Endometrium (tissue), 2 donors: Measurements from ENCODE around the gene EMILIN2.

Experiments used
- FAIRE-seq: peaks from 2 replicates; lab custom pipeline; 2012; peaks lifted over from hg19 to GRCh38; lab: Jason Lieb, UNC
- donor health status: control.
- donor health status: control.

Gene EMILIN2

GRCh38 chr18:2916184-2916583 is 69.4 kb downstream of the EMILIN2 start:
- FAIRE-seq, result no peak

DNA sequence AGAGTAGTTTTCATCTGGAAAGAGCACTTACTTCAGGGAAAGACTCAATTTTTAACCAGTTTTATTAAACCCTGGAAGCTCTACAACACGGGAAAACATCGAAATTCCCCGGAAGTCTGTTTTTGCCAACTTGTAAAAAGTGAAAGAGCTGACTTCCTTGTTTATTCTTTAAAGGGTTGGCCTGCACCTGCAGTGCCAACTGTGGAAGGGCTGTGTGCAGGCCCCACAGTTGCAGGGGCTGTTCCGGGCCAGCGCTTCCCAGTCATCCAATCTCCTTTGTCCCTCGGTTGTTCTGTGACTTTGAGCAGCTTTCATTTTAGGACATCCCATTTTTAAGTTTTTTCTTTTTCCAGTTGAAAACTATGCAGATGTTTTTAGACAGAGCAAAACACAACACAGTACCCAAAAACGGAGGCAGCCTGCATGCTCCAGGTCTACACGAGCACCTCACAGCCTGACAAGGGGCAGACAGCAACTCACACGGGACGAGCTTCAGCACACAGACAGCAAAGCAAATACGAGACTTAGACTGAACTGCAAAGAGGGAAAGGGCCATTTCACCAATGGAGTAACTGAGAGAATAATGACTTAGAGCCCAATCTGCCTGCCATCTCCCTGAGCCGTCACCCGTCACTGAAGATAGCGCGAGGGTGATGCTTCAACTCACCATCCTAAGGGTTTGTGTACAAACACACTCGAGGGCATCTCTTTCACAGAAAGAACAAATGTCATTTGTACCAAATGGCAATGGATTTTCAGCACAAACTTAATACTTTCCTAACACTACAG is 70.6 kb downstream of the EMILIN2 start:
- FAIRE-seq, result no peak

- FAIRE-seq, result no peak
Measured at GRCh38 chr18:2918761-2919550, 72.2 kb downstream of the EMILIN2 start.

- FAIRE-seq, result no peak
Measured at GRCh38 chr18:2919600-2919999, 72.8 kb downstream of the EMILIN2 start.

GRCh38 chr18:2920027-2920426 is 73.2 kb downstream of the EMILIN2 start:
- no peak for FAIRE-seq

- no peak for FAIRE-seq
Measured at GRCh38 chr18:2920546-2921343, 73.9 kb downstream of the EMILIN2 start.

- FAIRE-seq, result no peak
Measured at GRCh38 chr18:2921778-2922177, 75.0 kb downstream of the EMILIN2 start.

GRCh38 chr18:2923464-2923863 is 76.7 kb downstream of the EMILIN2 start:
- FAIRE-seq, result no peak

- no peak for FAIRE-seq
Measured at GRCh38 chr18:2924920-2925319, 78.1 kb downstream of the EMILIN2 start.

DNA sequence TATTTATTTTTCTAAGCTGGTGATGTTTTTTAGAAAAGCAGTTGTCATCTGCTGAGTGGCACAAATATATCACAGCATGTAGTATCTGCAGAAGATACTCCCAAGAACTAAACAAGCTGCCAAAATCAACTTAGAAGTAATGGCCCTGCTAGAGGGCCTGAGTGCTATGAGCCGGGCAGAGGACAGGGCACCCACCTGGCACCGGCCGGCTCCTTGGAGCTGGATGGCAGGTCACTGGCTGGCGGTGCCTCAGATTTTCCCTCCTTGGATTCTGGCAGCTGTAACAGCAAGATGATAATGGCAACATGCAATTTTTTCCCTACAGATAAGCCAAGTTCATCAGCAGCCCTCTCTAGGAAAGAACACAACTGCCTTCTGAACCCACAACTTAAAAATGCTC is 79.7 kb downstream of the EMILIN2 start:
- FAIRE-seq, result no peak

GRCh38 chr18:2927745-2928144 is 80.9 kb downstream of the EMILIN2 start:
- no peak for FAIRE-seq

DNA sequence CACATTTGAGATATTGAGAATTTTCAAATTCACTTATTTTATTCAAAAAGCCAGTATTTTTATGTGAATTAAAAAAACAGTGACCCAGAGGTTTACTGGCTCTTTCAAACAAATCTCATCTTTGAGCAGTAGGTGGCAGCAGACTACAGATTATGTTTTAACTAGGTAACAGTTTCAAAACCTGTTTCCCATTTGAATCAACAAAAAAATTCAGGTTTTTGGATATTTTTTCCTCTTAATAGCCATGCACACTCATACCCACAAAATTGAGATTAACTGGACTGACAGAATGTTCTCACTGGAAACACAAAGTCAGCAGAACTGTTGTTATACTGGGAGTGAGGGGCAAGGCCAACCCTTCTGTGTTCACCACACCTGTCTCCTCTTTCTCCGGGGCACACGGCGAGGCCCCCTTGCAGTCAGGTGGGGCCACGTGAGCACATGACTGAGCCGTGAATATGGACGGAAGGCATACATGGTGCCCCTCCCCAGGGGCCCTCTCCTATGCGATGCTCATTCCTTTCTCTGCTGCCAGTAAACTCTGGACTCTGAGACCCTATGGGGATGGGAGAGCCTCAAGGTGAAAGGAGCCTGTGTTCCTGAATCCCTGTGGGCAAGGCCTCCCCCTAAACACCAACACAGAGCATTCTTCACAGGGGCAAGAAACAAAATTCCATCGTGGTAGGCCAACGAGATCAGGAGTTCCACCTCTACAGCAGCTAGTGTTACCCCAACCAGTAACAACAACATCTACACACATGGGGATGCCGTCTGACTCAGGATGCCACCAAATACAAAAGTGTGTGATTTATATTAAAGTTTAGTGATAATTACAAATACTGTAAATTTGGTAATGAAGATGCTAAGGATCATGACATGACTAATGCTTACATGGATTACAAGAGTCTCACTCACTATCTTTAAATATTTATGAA is 85.7 kb downstream of the EMILIN2 start:
- peak; percentile 93 for FAIRE-seq

DNA sequence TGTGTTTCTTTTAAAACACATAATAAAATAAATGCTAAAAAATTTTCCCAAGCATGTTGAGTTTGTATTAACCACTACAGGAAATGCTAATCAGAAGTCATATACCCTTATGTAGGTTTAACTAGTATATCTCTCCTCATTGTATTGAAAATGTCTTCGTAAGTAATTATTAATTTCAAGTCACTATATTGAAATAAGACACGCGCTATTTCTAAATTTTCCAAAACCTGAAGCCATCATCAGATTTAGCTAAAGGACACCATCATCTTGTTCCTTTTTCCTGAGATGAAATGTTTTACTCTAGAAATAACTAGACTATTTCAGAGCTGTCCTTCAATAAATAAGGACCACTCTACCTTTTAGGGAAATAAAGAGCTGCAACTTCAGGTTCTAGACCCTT is 87.2 kb downstream of the EMILIN2 start:
- FAIRE-seq, result no peak

DNA sequence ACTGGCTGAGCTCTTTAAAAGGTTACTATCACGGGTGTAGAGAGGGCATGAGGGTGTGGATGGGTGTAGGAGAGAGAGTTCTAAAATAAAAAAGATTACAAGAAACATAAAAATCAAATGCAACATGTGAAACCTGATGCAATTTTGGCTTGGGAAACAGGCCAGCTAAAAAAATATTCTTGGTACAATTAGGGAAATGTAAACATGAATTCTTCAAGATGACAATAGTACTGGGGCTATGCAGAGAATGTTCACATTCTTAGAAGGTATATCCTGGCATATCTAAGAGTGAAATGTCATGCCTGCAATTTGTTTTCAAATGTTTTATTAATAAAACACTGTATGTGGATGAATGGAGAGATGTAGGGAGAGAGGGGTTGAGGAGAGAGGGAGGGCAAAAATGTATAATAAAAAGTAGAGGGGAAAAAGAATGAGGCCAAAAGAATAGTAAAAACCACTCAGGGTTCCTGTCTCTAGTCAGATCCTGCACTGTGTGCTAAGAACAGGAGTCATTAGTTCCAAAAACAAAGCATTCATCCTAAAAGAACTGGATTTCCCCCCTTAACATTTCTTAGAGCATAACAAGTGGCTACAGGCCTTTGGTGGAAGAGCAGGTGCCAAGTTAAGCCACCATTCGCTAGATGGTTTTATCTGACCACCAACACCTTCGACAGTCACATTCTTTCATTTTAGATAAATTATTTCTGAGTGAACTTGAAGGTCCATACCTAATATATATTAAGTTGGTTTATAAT is 88.8 kb downstream of the EMILIN2 start:
- FAIRE-seq, result no peak

DNA sequence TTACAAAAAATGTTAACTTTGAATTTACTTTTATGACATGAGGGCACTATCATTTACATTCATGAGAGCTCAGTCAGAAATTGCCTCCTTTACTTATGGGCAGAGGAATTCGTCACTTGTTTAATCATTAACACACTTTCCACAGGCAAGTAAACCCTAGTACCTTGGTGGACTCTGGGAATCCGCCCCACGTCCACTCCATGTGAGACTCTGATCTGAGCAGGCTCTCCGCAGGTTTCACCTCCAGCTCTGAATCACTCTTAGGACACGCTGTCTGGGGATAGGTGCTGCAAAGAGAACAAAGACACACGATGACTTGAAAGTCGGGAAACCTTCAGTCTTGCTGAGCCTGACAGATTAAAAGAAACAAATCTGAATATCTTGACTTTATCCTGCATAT is 92.5 kb downstream of the EMILIN2 start:
- FAIRE-seq, result no peak

DNA sequence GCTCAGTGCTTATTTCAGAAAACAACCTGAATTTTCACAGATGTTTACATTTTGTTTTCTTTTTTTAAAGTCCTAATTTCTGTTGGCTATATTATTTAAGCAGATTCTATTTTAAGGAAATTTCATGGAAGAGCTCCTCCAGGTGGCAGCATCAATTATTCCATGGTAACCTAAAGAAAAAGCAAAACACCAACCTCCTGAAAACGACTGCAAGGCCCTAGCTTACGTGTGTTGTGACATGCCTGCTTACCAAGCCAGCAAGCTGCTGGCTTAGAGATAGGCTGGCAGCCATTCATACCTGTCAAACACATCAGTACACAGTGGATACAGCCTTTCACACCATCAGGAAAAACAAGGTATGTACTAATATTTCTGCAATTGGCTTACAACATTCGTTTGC is 101.2 kb downstream of the EMILIN2 start:
- FAIRE-seq, result no peak

GRCh38 chr18:2952605-2953004 is 105.8 kb downstream of the EMILIN2 start:
- FAIRE-seq, result no peak

DNA sequence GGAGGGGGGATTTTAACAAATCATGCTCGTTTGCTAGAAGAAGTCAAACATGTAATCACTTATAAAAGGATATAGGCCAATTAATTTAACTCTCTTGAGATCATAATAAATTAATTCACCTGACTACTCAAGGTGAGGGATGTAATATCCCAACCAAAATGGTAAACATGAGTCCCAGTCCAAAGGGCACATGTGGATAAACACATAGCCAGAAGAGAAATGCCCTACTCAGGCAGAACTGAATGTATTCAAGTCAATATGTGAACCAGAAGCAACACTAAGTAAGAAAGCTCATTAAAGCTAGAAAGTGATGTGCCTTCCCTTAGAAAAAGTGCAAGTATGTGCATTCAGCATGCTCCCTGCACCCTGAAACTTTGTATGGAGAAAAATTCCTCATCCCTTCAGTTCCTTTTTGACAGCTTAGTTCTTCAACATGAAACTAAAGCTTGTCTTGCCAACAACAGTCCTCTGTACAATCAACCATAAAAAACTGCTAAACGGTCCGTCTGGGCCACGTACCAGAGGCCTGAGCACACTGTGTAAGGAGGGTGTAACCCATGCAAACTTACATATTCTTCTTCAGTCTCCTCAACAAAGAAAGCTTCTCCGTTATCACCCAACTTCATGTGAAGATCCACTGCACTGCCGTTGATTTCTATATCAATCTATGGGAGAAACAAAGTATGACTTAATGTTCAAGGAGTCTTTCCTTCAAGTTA is 107.3 kb downstream of the EMILIN2 start:
- FAIRE-seq, result no peak

- no peak for FAIRE-seq
Measured at GRCh38 chr18:2954869-2955645, 108.3 kb downstream of the EMILIN2 start.
